Breast epithelium (tissue), 4 donors: ENCODE measurements around the gene TMEM117. TPM values are rescaled to one million over a fixed set of nuclear protein-coding genes. Genes with fewer than 3 reads are reported as not detected.

Source experiments
- DNase-seq, 2 donors: peaks; one replicate each; pipeline ENCODE4 v3.0.0-alpha.2; 2019; ENCODE audit warnings: low spot score in 2 of 2
- H3K27ac ChIP-seq, 2 donors: fragments of 200-600 bp; sonication (generic) in 1 of 2; one replicate each; pipeline ENCODE4 v1.5.1; 2016 to 2019; ENCODE audit warnings: mild to moderate bottlenecking in 1 of 2
- H3K27me3 ChIP-seq, 2 donors: fragments of 200-600 bp; sonication (generic) in 1 of 2; one replicate each; pipeline versions ENCODE4 v1.5.1 to v1.6.0; 2017 to 2019; ENCODE audit warnings: control low read depth in 1 of 2, mild to moderate bottlenecking in 1 of 2
- H3K36me3 ChIP-seq: fragments of 200-600 bp; one replicate; pipeline ENCODE4 v1.5.1; 2019
- H3K4me1 ChIP-seq, 2 donors: fragments of 200-600 bp; sonication (generic); one replicate each; pipeline ENCODE4 v1.5.1; 2016 to 2019; ENCODE audit warnings: control low read depth in 1 of 2
- H3K4me3 ChIP-seq, 3 donors: fragments of 200-600 bp; sonication (generic); 1 replicate in 2 of 3; 2 replicates in 1 of 3; pipeline ENCODE4 v1.5.1; 2016 to 2019; ENCODE audit warnings: mild to moderate bottlenecking in 3 of 3, moderate library complexity in 2 of 3
- H3K9me3 ChIP-seq, 2 donors: fragments of 200-600 bp; sonication (generic) in 1 of 2; one replicate each; pipeline ENCODE4 v1.5.1; 2016 to 2019; ENCODE audit warnings: control low read depth in 1 of 2
- CTCF ChIP-seq, 3 donors: fragments of 450-650 bp; IDR thresholded peaks; one replicate each; pipeline ENCODE4 v1.5.1; 2016 to 2017; ENCODE audit warnings: antibody characterized with exemption in 3 of 3, mild to moderate bottlenecking in 3 of 3, moderate library complexity in 3 of 3
- POLR2A ChIP-seq: fragments of 450-650 bp; IDR thresholded peaks from one replicate; pipeline ENCODE4 v1.6.1; 2016; ENCODE audit warnings: antibody characterized with exemption, mild to moderate bottlenecking, moderate library complexity
- POLR2AphosphoS5 ChIP-seq, 3 donors: sonication (generic); formaldehyde crosslinking; IDR thresholded peaks; one replicate each; pipeline ENCODE4 v1.6.1; 2017; ENCODE audit warnings: antibody characterized with exemption in 3 of 3
- intact Hi-C: fragments of 100-400 bp; cut with DNase I; formaldehyde crosslinking; loops from one replicate; pipeline ENCODE4 v1.15.1; 2023; ENCODE audit warnings: low total_unique reads
- total RNA-seq, 3 donors: library from RNA; depleted of rRNA; stranded (reverse); fragments of >200 nt; gene quantifications; one replicate each; pipeline ENCODE4 v1.1.0, GENCODE V29; 2016

TMEM117 gene
- total RNA-seq, 3 donors from 2014 or later: 6.1 to 17.1 (median 7.2) TPM

GRCh38 chr12:44342371-44342770 is 506.5 kb downstream of the TMEM117 start:
- Histone ChIP-seq H3K27ac (no peak overlapping the region), H3K9me3 (no peaks in the 10 kb centered on the region), H3K4me1 (no peaks in the 10 kb centered on the region), H3K36me3 (no peaks in the 10 kb centered on the region), H3K4me3 (no peak overlapping the region), H3K27me3 (no peaks in the 10 kb centered on the region)
- TF ChIP-seq POLR2AphosphoS5 (IDR thresholded peaks at IDR 0.05) (no peak), POLR2A (no peak), CTCF (IDR thresholded peaks at IDR 0.05) (no peak)
- intact Hi-C loops: loop anchor here (2.0 kb wide), 1 partner anchor 52 kb away; no protein-coding TSS in a partner anchor
- no peak for DNase-seq

- TF ChIP-seq POLR2AphosphoS5 (IDR thresholded peaks at IDR 0.05) (no peak), CTCF (IDR thresholded peaks at IDR 0.05) (no peak), POLR2A (no peak)
- no peak overlapping the region for H3K27ac ChIP-seq
Observed at GRCh38 chr12:44347145-44347544, 511.3 kb downstream of the TMEM117 start.

GRCh38 chr12:44357494-44357893 is 521.6 kb downstream of the TMEM117 start:
- Histone ChIP-seq H3K27me3 (no peaks in the 10 kb centered on the region), H3K4me1 (no peaks in the 10 kb centered on the region), H3K9me3 (no peaks in the 10 kb centered on the region), H3K36me3 (no peaks in the 10 kb centered on the region), H3K4me3 (no peak overlapping the region), H3K27ac (no peak overlapping the region)
- no peak for DNase-seq
- no peak for TF ChIP-seq POLR2AphosphoS5 (IDR thresholded peaks at IDR 0.05)
- TF ChIP-seq POLR2A: no peak
- no peak for TF ChIP-seq CTCF (IDR thresholded peaks at IDR 0.05)
- intact Hi-C loops: no loop called here

More at GRCh38 chr12:44347145-44347544, 511.3 kb downstream of the TMEM117 start:
- H3K4me3 ChIP-seq: no peak overlapping the region
- intact Hi-C loops: no loop called here
- H3K4me1 ChIP-seq: no peaks in the 10 kb centered on the region
- no peaks in the 10 kb centered on the region for H3K36me3 ChIP-seq
- H3K27me3 ChIP-seq: no peaks in the 10 kb centered on the region
- DNase-seq: no peak
- H3K9me3 ChIP-seq: no peaks in the 10 kb centered on the region

- Histone ChIP-seq H3K9me3 (no peaks in the 10 kb centered on the region), H3K27me3 (no peaks in the 10 kb centered on the region), H3K27ac (no peak overlapping the region), H3K4me1 (no peaks in the 10 kb centered on the region), H3K4me3 (no peak overlapping the region), H3K36me3 (no peaks in the 10 kb centered on the region)
- TF ChIP-seq POLR2AphosphoS5 (IDR thresholded peaks at IDR 0.05) (no peak), POLR2A (no peak), CTCF (IDR thresholded peaks at IDR 0.05) (no peak)
- intact Hi-C loops: no loop called here
- DNase-seq: no peak
Observed at GRCh38 chr12:44358636-44359035, 522.8 kb downstream of the TMEM117 start.

- H3K27me3 ChIP-seq: no peaks in the 10 kb centered on the region
- no peak for TF ChIP-seq POLR2AphosphoS5 (IDR thresholded peaks at IDR 0.05)
- TF ChIP-seq CTCF (IDR thresholded peaks at IDR 0.05): no peak
- TF ChIP-seq POLR2A: no peak
- H3K36me3 ChIP-seq: no peaks in the 10 kb centered on the region
- H3K9me3 ChIP-seq: no peaks in the 10 kb centered on the region
- DNase-seq: no peak
- no peak overlapping the region for H3K4me3 ChIP-seq
- intact Hi-C loops: no loop called here
- H3K27ac ChIP-seq: no peak overlapping the region
- H3K4me1 ChIP-seq: no peaks in the 10 kb centered on the region
Observed at GRCh38 chr12:44362947-44363346, 527.1 kb downstream of the TMEM117 start.
